ENCODE measurements around the gene MAN1B1.
A peak's percentile ranks its signal among the peaks of the same experiment; 100 is the strongest.

Gene MAN1B1

GRCh38 chr9:137069508-137070091 lies 17.2 kb upstream of the MAN1B1 start:
- no peak for DNase-seq

GRCh38 chr9:137070201-137070905 lies 16.4 kb upstream of the MAN1B1 start, which contains the start of gene SAPCD2:
Gene SAPCD2 (minus strand): TSS chr9:137070557. CDS start chr9:137070460, 97 bp downstream.
- DNase-seq: peak; percentile 86 to 89

- DNase-seq: no peak
These were observed 15.9 kb upstream of the MAN1B1 start for GRCh38 chr9:137070906-137071275.

- no peak for DNase-seq
These were observed 15.5 kb upstream of the MAN1B1 start for GRCh38 chr9:137071282-137071681.

GRCh38 chr9:137073992-137074399 lies 12.8 kb upstream of the MAN1B1 start:
- DNase-seq: no peak

GRCh38 chr9:137074657-137075274 lies 12.0 kb upstream of the MAN1B1 start:
- DNase-seq: no peak

GRCh38 chr9:137075275-137075775 lies 11.5 kb upstream of the MAN1B1 start:
- DNase-seq: peak; percentile 41 to 59

- no peak for DNase-seq
These were observed 10.2 kb upstream of the MAN1B1 start for GRCh38 chr9:137076636-137077009.

GRCh38 chr9:137077010-137077747 lies 9.6 kb upstream of the MAN1B1 start, which contains the start of gene UAP1L1:
Gene UAP1L1 (plus strand): TSS chr9:137077517. CDS start chr9:137077533, 16 bp downstream.
- DNase-seq: peak; percentile 51 to 68

- no peak for DNase-seq
These were observed 8.8 kb upstream of the MAN1B1 start for GRCh38 chr9:137077758-137078693.

GRCh38 chr9:137078701-137079400 lies 7.9 kb upstream of the MAN1B1 start:
- no peak for DNase-seq

- no peak for DNase-seq
These were observed 7.4 kb upstream of the MAN1B1 start for GRCh38 chr9:137079401-137079787.

GRCh38 chr9:137080260-137081122 lies 6.3 kb upstream of the MAN1B1 start:
- DNase-seq: no peak

- no peak for DNase-seq
These were observed 4.4 kb upstream of the MAN1B1 start for GRCh38 chr9:137082222-137082924.

- DNase-seq: no peak
These were observed 3.9 kb upstream of the MAN1B1 start for GRCh38 chr9:137082925-137083290.

- peak; percentile 30 to 76 for DNase-seq
These were observed 3.3 kb upstream of the MAN1B1 start for GRCh38 chr9:137083394-137084004.

GRCh38 chr9:137084526-137084925 lies 2.3 kb upstream of the MAN1B1 start:
- no peak for DNase-seq

- DNase-seq: no peak
These were observed 760 bp upstream of the MAN1B1 start for GRCh38 chr9:137085920-137086530.

GRCh38 chr9:137087409-137087925 lies 682 bp downstream of the MAN1B1 start:
- peak; percentile 32 to 43 for DNase-seq
